NCI-H2081 (cell line): Measurements from ENCODE around the gene FARP1.
A peak's percentile ranks its signal among the peaks of the same experiment; 100 is the strongest.

Source experiments
- DNase-seq, 2 experiments: peaks; one replicate each; lab custom pipeline; 2025; lab: John Stamatoyannopoulos, UW

The FARP1 gene

GRCh38 chr13:98442391-98443230, 299.7 kb downstream of the FARP1 start:
- no peak for DNase-seq

GRCh38 chr13:98443329-98443728, 300.4 kb downstream of the FARP1 start:
- DNase-seq, result no peak

GRCh38 chr13:98443800-98444325, 301.0 kb downstream of the FARP1 start:
- DNase-seq, result no peak

- DNase-seq, result no peak
These were observed 301.5 kb downstream of the FARP1 start for GRCh38 chr13:98444381-98444780.

GRCh38 chr13:98445340-98446233, 302.7 kb downstream of the FARP1 start:
- DNase-seq, result peak; percentile 47 to 55

GRCh38 chr13:98446234-98446621, 303.3 kb downstream of the FARP1 start:
- DNase-seq, result no peak

- DNase-seq, result no peak
These were observed 304.2 kb downstream of the FARP1 start for GRCh38 chr13:98447130-98447529.

GRCh38 chr13:98447881-98448641, 305.2 kb downstream of the FARP1 start:
- DNase-seq, result no peak

GRCh38 chr13:98448642-98448928, 305.7 kb downstream of the FARP1 start:
- no peak for DNase-seq

GRCh38 chr13:98449273-98449672, 306.4 kb downstream of the FARP1 start:
- no peak for DNase-seq

GRCh38 chr13:98450026-98450425, 307.1 kb downstream of the FARP1 start:
- DNase-seq, result no peak

- DNase-seq, result no peak
These were observed 307.7 kb downstream of the FARP1 start for GRCh38 chr13:98450539-98451111.

GRCh38 chr13:98451676-98452470, 309.0 kb downstream of the FARP1 start:
- DNase-seq, result no peak

GRCh38 chr13:98452851-98453843, 310.3 kb downstream of the FARP1 start:
- no peak for DNase-seq

GRCh38 chr13:98454389-98454881, 311.5 kb downstream of the FARP1 start:
- DNase-seq, result peak; percentile 27 to 76

GRCh38 chr13:98456413-98456845, 313.5 kb downstream of the FARP1 start:
- no peak for DNase-seq

- no peak for DNase-seq
These were observed 314.2 kb downstream of the FARP1 start for GRCh38 chr13:98457053-98457452.

- no peak for DNase-seq
These were observed 315.5 kb downstream of the FARP1 start for GRCh38 chr13:98458431-98458830.

- DNase-seq, result no peak
These were observed 316.3 kb downstream of the FARP1 start for GRCh38 chr13:98459171-98459681.
